PC-3 (cell line): ENCODE results near the gene RAB44. TPM values are rescaled to one million over a fixed set of nuclear protein-coding genes. Genes with fewer than 3 reads are reported as not detected.
"Not testable (repeated sequence)": the region's sequence is repeated elsewhere in the genome, so short reads cannot be mapped to it uniquely, and the experiment has no call there.

ENCODE experiments used
- ATAC-seq: fragments of 200-7000 bp; cut with Tn5 transposase; 2 replicates; pipeline ENCODE4 v1.9.1; 2020; ENCODE audit warnings: mild to moderate bottlenecking, moderate library complexity
- BruUV-seq: library from RNA; stranded (reverse); fragments of 400-500 nt; replicated peaks from 2 replicates; lab custom pipeline; 2021; lab: Mats Ljungman, UMichigan
- CTCF ChIA-PET: fragments of 300-600 bp; sonication (Branson Sonifier 250); formaldehyde crosslinking; loops from one replicate; lab custom pipeline; 2022; ENCODE audit warnings: antibody characterized with exemption; lab: Charles Lee
- POLR2A ChIA-PET: fragments of 300-600 bp; sonication (Branson Sonifier 250); formaldehyde crosslinking; loops from one replicate; lab custom pipeline; 2022; ENCODE audit warnings: antibody characterized with exemption; ENCODE audit not compliant: unreplicated experiment; lab: Charles Lee
- DNase-seq: peaks from one replicate; pipeline ENCODE4 v3.0.0-alpha.2; 2015
- H2AFZ ChIP-seq: fragments of 300-600 bp; sonication (generic); 2 replicates; pipeline ENCODE4 v1.6.0; 2016; ENCODE audit warnings: antibody characterized with exemption, low read length
- H3F3A ChIP-seq: fragments of 300-600 bp; sonication (generic); one replicate; pipeline ENCODE4 v1.6.0; 2017; ENCODE audit warnings: antibody characterized with exemption, low read length, control low read depth, mild to moderate bottlenecking; ENCODE audit not compliant: unreplicated experiment
- H3K27ac ChIP-seq: fragments of 300-600 bp; sonication (generic); 2 replicates; pipeline ENCODE4 v1.5.1; 2016; ENCODE audit warnings: mild to moderate bottlenecking, low read length
- H3K27me3 ChIP-seq: fragments of 300-600 bp; sonication (generic); 2 replicates; pipeline ENCODE4 v1.6.1; 2016; ENCODE audit warnings: low read length, mixed read lengths
- H3K36me3 ChIP-seq: fragments of 300-600 bp; sonication (generic); 2 replicates; pipeline ENCODE4 v1.6.1; 2016; ENCODE audit warnings: low read depth, mixed run types, low read length, mixed read lengths
- H3K4me1 ChIP-seq: fragments of 300-600 bp; sonication (generic); 2 replicates; pipeline ENCODE4 v1.5.1; 2016; ENCODE audit warnings: low read length; ENCODE audit not compliant: insufficient read depth
- H3K4me2 ChIP-seq: fragments of 300-600 bp; sonication (generic); 2 replicates; pipeline ENCODE4 v1.6.0; 2016; ENCODE audit warnings: low read length
- H3K4me3 ChIP-seq: fragments of 300-600 bp; sonication (generic); 2 replicates; pipeline ENCODE4 v1.5.1; 2016; ENCODE audit warnings: mild to moderate bottlenecking, low read length, mixed read lengths
- H3K79me2 ChIP-seq: fragments of 300-600 bp; sonication (generic); 2 replicates; pipeline ENCODE4 v1.6.1; 2017; ENCODE audit warnings: low read length, mixed read lengths
- H3K9ac ChIP-seq: fragments of 300-600 bp; sonication (generic); 2 replicates; pipeline ENCODE4 v1.6.0; 2016; ENCODE audit warnings: mild to moderate bottlenecking, low read length
- H3K9me2 ChIP-seq: fragments of 300-600 bp; sonication (generic); replicated peaks from 2 replicates; pipeline ENCODE4 v1.6.1; 2016; ENCODE audit warnings: mixed run types, low read length, mixed read lengths
- H3K9me3 ChIP-seq: fragments of 300-600 bp; sonication (generic); 2 replicates; pipeline ENCODE4 v1.6.1; 2016; ENCODE audit warnings: low read length, mixed read lengths
- H4K20me1 ChIP-seq: fragments of 300-600 bp; sonication (generic); 2 replicates; pipeline ENCODE4 v1.6.1; 2016; ENCODE audit warnings: low read length, mixed read lengths
- EZH2 ChIP-seq: fragments of 300-600 bp; sonication (generic); IDR thresholded peaks from one replicate; pipeline ENCODE4 v1.6.1; 2017; ENCODE audit warnings: antibody characterized with exemption, mild to moderate bottlenecking, low read length; ENCODE audit not compliant: unreplicated experiment
- EZH2phosphoT487 ChIP-seq: fragments of 300-600 bp; sonication (generic); IDR thresholded peaks from 2 replicates; pipeline ENCODE4 v1.6.1; 2018; ENCODE audit warnings: mild to moderate bottlenecking, antibody characterized with exemption, low read length, borderline replicate concordance
- intact Hi-C: fragments of 100-400 bp; cut with micrococcal nuclease; formaldehyde crosslinking; loops from 2 replicates; pipeline ENCODE4 v1.9.0; 2023
- total RNA-seq: library from RNA; depleted of rRNA; stranded (reverse); fragments of >200 nt; gene quantifications from 2 replicates; pipeline ENCODE4 v1.2.3, GENCODE V29; 2014
- TF ChIP-seq, protein P1 (sequence below): fragments of 300-600 bp; sonication (generic); conservative IDR thresholded peaks from 2 replicates; pipeline ENCODE4 v1.5.1; 2017; ENCODE audit warnings: antibody characterized with exemption, low read depth, mild to moderate bottlenecking, low read length

Gene RAB44
- total RNA-seq, 1 experiment from 2014 or later = not detected

GRCh38 chr6:36650848-36651478 lies 46.7 kb upstream of the RAB44 start:
- Histone ChIP-seq H3K9ac (no peak overlapping the region), H3K9me3 (no peaks in the 10 kb centered on the region), H3K36me3 (no peaks in the 10 kb centered on the region), H3K4me3 (no peak overlapping the region), H3K79me2 (no peaks in the 10 kb centered on the region), H3K27ac (no peak overlapping the region), H3K4me1 (no peaks in the 10 kb centered on the region), H3K9me2 (no peaks in the 10 kb centered on the region), H3K27me3 (no peaks in the 10 kb centered on the region), H4K20me1 (no peaks in the 10 kb centered on the region), H3K4me2 (no peak overlapping the region), H3F3A (no peaks in the 10 kb centered on the region), H2AFZ (no peak overlapping the region)
- ChIA-PET CTCF (no interaction called here), POLR2A (no interaction called here)
- TF ChIP-seq EZH2 (no peak), EZH2phosphoT487 (no peak)
- TF ChIP-seq, protein P1, sequence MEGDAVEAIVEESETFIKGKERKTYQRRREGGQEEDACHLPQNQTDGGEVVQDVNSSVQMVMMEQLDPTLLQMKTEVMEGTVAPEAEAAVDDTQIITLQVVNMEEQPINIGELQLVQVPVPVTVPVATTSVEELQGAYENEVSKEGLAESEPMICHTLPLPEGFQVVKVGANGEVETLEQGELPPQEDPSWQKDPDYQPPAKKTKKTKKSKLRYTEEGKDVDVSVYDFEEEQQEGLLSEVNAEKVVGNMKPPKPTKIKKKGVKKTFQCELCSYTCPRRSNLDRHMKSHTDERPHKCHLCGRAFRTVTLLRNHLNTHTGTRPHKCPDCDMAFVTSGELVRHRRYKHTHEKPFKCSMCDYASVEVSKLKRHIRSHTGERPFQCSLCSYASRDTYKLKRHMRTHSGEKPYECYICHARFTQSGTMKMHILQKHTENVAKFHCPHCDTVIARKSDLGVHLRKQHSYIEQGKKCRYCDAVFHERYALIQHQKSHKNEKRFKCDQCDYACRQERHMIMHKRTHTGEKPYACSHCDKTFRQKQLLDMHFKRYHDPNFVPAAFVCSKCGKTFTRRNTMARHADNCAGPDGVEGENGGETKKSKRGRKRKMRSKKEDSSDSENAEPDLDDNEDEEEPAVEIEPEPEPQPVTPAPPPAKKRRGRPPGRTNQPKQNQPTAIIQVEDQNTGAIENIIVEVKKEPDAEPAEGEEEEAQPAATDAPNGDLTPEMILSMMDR = no peak
- no peak for ATAC-seq
- DNase-seq = no peak
- intact Hi-C loops = no loop called here
- BruUV-seq = no TSS peak

DNA sequence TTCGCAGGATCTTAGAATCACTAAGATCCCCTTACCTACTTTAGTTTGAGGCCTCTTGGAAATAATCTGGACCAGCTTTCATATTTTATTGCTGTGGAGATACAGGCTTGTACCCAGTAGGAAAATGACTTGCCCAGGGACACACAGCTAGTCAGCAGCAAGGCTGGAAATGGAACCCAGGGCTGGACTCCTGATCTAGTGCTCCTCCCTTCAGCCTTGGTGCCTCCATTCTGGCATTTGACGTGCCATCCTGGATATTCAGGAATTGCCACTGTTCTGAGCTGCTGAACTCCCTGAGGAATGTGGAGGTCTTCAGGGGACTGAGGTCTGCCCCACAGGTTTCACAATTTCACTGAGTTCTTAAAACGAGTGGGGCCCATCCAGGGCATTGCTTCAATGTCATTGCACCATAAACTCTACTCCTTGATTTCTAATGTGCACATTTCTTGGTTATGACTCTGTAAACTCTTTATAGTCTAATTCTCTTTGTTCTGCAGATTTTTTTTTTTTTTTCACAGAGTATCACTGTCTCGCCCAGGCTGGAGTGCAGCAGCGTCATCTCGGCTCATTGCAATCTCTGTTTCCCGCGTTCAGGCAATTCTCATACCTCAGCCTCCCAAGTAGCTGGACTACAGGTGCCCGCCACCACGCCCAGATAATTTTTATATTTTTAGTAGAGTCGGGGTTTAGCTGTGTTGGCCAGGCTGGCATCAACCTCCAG lies 45.8 kb upstream of the RAB44 start:
- CTCF ChIA-PET = no interaction called here
- DNase-seq (no peak), ATAC-seq (no peak)
- H2AFZ ChIP-seq = no peak overlapping the region
- H4K20me1 ChIP-seq = no peaks in the 10 kb centered on the region
- H3K27me3 ChIP-seq = no peaks in the 10 kb centered on the region
- no peaks in the 10 kb centered on the region for H3K79me2 ChIP-seq
- H3K9ac ChIP-seq = no peak overlapping the region
- H3K4me1 ChIP-seq = no peaks in the 10 kb centered on the region
- BruUV-seq = no TSS peak
- TF ChIP-seq EZH2phosphoT487 (no peak), EZH2 (no peak)
- TF ChIP-seq, protein P1 = no peak
- H3F3A ChIP-seq = no peaks in the 10 kb centered on the region
- no peak overlapping the region for H3K27ac ChIP-seq
- no peaks in the 10 kb centered on the region for H3K9me2 ChIP-seq
- intact Hi-C loops = no loop called here
- POLR2A ChIA-PET = no interaction called here
- H3K4me2 ChIP-seq = no peak overlapping the region
- H3K36me3 ChIP-seq = no peaks in the 10 kb centered on the region
- no peaks in the 10 kb centered on the region for H3K9me3 ChIP-seq
- H3K4me3 ChIP-seq = no peak overlapping the region

DNA sequence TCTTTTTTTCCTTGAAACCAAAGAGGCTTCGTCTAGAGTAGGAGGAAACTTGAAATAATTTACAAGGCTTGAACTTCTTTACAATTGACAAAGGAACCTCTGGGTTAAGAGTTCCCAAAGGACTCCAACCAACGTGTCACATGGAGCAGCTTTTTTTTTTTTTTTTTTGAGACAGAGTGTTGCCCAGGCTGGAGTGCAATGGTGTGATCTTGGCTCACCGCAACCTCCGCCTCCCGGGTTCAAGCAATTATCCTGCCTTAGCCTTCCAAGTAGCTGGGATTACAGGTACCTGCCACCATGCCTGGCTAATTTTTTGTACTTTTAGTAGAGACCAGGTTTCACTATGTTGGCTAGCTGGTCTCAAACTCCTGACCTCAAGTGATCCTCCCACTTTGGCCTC lies 43.2 kb upstream of the RAB44 start:
- BruUV-seq, CTCF ChIA-PET, H3K27ac ChIP-seq, H3K4me1 ChIP-seq, intact Hi-C loops, H3K9me3 ChIP-seq, H2AFZ ChIP-seq, H3K4me3 ChIP-seq, H4K20me1 ChIP-seq, H3K9ac ChIP-seq, H3K4me2 ChIP-seq, H3K79me2 ChIP-seq, DNase-seq, H3K36me3 ChIP-seq, H3K9me2 ChIP-seq, POLR2A ChIA-PET, H3F3A ChIP-seq, ATAC-seq, H3K27me3 ChIP-seq: not testable (repeated sequence)
